ENCODE results near the gene CMKLR1. TPM values are rescaled to one million over a fixed set of nuclear protein-coding genes. Genes with fewer than 3 reads are reported as not detected.

The CMKLR1 gene
- total and polyA plus RNA-seq, 4 donors = 0.67 to 13.7 (median 5.8) TPM

DNA sequence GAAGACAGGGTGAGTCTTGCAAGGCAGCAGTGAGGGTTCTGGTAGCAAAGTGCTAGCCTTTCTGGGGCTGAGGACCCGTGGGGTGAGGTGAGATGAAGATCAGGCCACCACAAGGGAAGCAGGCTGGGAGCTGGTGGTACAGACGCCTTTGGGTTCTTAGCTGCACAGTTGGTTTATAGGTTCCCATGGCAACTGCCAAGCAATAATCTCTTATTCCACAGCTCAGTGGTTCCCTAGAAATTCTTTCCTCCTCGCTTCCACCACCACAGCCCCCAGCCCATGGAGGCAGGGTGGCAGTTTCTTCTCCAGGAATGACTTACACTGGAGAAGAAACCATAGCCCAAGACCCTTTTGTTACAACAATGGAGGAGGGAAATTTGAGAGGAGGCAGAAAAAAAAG lies 82.1 kb downstream of the CMKLR1 start:
- TF ChIP-seq FOXA2 (IDR thresholded peaks at IDR 0.05) (no peak), JUND (IDR thresholded peaks at IDR 0.05) (no peak), GABPA (IDR thresholded peaks at IDR 0.05 in 1 of 2, conservative IDR thresholded peaks at IDR 0.05 in 1 of 2) (no peak), EGR1 (IDR thresholded peaks at IDR 0.05; ENCODE audit: low read depth in 2 of 2) (no peak), HNF4G (IDR thresholded peaks at IDR 0.05) (no peak), RXRA (IDR thresholded peaks at IDR 0.05) (no peak), MAX (IDR thresholded peaks at IDR 0.05) (no peak), FOXA1 (IDR thresholded peaks at IDR 0.05) (no peak)
- no peak for DNase-seq (ENCODE audit: low spot score)
- H3K27me3 ChIP-seq (ENCODE audit: control insufficient read depth in 4 of 4, insufficient read depth in 4 of 4, low read length in 3 of 4) = peaks cover 0 to 9% (median 0%) of the 10 kb centered on the region in 4 donors
- H3K4me1 ChIP-seq (ENCODE audit: control insufficient read depth in 4 of 4, insufficient read depth in 4 of 4, low read length in 3 of 4) = no peaks in the 10 kb centered on the region
- WGBS = 57% methylated on average over 3 of the region's 3 CpGs
- H3K9ac ChIP-seq (ENCODE audit: low read depth in 1 of 2, low read length in 2 of 2) = no peak overlapping the region
- H3K36me3 ChIP-seq (ENCODE audit: control insufficient read depth in 4 of 4, insufficient read depth in 3 of 4, low read depth in 1 of 4, low read length in 3 of 4) = no peaks in the 10 kb centered on the region
- H3K9me3 ChIP-seq (ENCODE audit: control insufficient read depth in 4 of 4, low read length in 3 of 4) = peaks cover 1 to 13% (median 10%) of the 10 kb centered on the region in 4 donors
- H3K4me3 ChIP-seq (ENCODE audit: low read depth in 1 of 3, low read length in 3 of 3) = no peak overlapping the region
- H3K27ac ChIP-seq (ENCODE audit: low read depth in 1 of 2, low read length in 2 of 2) = no peak overlapping the region

- no peak for TF ChIP-seq FOXA2 (IDR thresholded peaks at IDR 0.05)
- no peak for TF ChIP-seq RXRA (IDR thresholded peaks at IDR 0.05)
- TF ChIP-seq YY1 (IDR thresholded peaks at IDR 0.05) = no peak
- no peak for TF ChIP-seq ATF3 (IDR thresholded peaks at IDR 0.05)
- TF ChIP-seq, protein P1, sequence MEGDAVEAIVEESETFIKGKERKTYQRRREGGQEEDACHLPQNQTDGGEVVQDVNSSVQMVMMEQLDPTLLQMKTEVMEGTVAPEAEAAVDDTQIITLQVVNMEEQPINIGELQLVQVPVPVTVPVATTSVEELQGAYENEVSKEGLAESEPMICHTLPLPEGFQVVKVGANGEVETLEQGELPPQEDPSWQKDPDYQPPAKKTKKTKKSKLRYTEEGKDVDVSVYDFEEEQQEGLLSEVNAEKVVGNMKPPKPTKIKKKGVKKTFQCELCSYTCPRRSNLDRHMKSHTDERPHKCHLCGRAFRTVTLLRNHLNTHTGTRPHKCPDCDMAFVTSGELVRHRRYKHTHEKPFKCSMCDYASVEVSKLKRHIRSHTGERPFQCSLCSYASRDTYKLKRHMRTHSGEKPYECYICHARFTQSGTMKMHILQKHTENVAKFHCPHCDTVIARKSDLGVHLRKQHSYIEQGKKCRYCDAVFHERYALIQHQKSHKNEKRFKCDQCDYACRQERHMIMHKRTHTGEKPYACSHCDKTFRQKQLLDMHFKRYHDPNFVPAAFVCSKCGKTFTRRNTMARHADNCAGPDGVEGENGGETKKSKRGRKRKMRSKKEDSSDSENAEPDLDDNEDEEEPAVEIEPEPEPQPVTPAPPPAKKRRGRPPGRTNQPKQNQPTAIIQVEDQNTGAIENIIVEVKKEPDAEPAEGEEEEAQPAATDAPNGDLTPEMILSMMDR (IDR thresholded peaks at IDR 0.05; ENCODE audit: low read depth, low read length, missing input control) = no peak
- TF ChIP-seq HNF4G (IDR thresholded peaks at IDR 0.05) = no peak
- no peak for TF ChIP-seq FOXA1 (IDR thresholded peaks at IDR 0.05)
- peaks cover 1 to 10% (median 5%) of the 10 kb centered on the region in 4 donors for H3K9me3 ChIP-seq (ENCODE audit: control insufficient read depth in 4 of 4, low read length in 3 of 4)
- H3K27ac ChIP-seq (ENCODE audit: low read depth in 1 of 2, low read length in 2 of 2) = no peak overlapping the region
- no peak overlapping the region for H3K4me3 ChIP-seq (ENCODE audit: low read depth in 1 of 3, low read length in 3 of 3)
- no peak for DNase-seq (ENCODE audit: low spot score)
- H3K36me3 ChIP-seq (ENCODE audit: control insufficient read depth in 4 of 4, insufficient read depth in 3 of 4, low read depth in 1 of 4, low read length in 3 of 4) = no peaks in the 10 kb centered on the region
- H3K27me3 ChIP-seq (ENCODE audit: control insufficient read depth in 4 of 4, insufficient read depth in 4 of 4, low read length in 3 of 4) = peaks cover 0 to 9% (median 0%) of the 10 kb centered on the region in 4 donors
- no peak overlapping the region for H3K9ac ChIP-seq (ENCODE audit: low read depth in 1 of 2, low read length in 2 of 2)
- 82% methylated on average over 3 of the region's 3 CpGs for WGBS
- no peaks in the 10 kb centered on the region for H3K4me1 ChIP-seq (ENCODE audit: control insufficient read depth in 4 of 4, insufficient read depth in 4 of 4, low read length in 3 of 4)
Observed at GRCh38 chr12:108255252-108255602, 83.9 kb downstream of the CMKLR1 start.

DNA sequence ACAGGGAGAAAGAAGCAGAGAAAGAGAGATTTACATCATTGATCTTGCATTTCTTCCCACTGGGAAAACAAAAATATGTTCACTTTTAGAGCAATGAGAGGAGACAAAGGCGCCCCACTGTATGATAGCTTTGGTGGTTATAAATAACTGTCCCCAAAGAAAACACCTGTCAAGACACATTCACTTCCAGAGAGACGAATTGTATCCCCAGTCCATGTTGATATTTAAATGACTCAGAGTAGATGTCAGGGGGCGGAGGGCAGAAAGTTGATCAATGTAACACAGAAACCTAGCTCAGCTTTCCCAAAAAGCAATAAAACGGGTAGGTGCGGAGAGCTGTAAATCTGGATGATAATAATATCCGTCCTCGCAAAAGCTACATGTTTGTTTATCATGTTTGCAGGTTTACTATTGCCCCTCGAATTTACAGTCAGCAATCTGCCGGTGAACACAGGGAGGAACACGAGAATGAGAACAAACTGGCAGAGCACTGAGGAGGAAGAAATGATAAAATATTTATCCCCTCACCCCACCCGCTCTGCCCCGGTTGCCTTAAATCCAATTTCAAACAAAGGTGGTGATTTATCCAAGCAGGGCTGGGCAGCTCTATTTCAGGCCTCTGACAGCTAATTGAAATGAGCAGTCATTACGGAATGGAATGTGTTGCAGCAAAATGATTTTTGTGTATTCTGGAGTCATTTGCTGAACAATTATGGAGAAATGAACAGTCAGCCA lies 84.4 kb downstream of the CMKLR1 start:
- WGBS = 59% methylated on average over 13 of the region's 13 CpGs
- Histone ChIP-seq H3K9ac (ENCODE audit: low read depth in 1 of 2, low read length in 2 of 2) (no peak overlapping the region), H3K9me3 (ENCODE audit: control insufficient read depth in 4 of 4, low read length in 3 of 4) (peaks cover 0 to 4% (median 2%) of the 10 kb centered on the region in 4 donors), H3K27ac (ENCODE audit: low read depth in 1 of 2, low read length in 2 of 2) (no peak overlapping the region), H3K4me1 (ENCODE audit: control insufficient read depth in 4 of 4, insufficient read depth in 4 of 4, low read length in 3 of 4) (no peaks in the 10 kb centered on the region), H3K27me3 (ENCODE audit: control insufficient read depth in 4 of 4, insufficient read depth in 4 of 4, low read length in 3 of 4) (peaks cover 0 to 9% (median 0%) of the 10 kb centered on the region in 4 donors), H3K4me3 (ENCODE audit: low read depth in 1 of 3, low read length in 3 of 3) (no peak overlapping the region), H3K36me3 (ENCODE audit: control insufficient read depth in 4 of 4, insufficient read depth in 3 of 4, low read depth in 1 of 4, low read length in 3 of 4) (no peaks in the 10 kb centered on the region)
- TF ChIP-seq SP1 (IDR thresholded peaks at IDR 0.05) = no peak
- TF ChIP-seq HNF4G (IDR thresholded peaks at IDR 0.05) = no peak
- TF ChIP-seq JUND (IDR thresholded peaks at IDR 0.05) = no peak
- TF ChIP-seq FOXA2 (IDR thresholded peaks at IDR 0.05) = no peak
- TF ChIP-seq HNF4A (conservative IDR thresholded peaks at IDR 0.05) = no peak
- no peak for TF ChIP-seq RAD21 (IDR thresholded peaks at IDR 0.05)
- TF ChIP-seq RXRA (IDR thresholded peaks at IDR 0.05) = no peak
- no peak for TF ChIP-seq TAF1 (conservative IDR thresholded peaks at IDR 0.05)
- TF ChIP-seq NR2F2 (IDR thresholded peaks at IDR 0.05) = no peak
- no peak for TF ChIP-seq FOXA1 (IDR thresholded peaks at IDR 0.05)
- TF ChIP-seq REST (IDR thresholded peaks at IDR 0.05) = no peak
- no peak for TF ChIP-seq MAX (IDR thresholded peaks at IDR 0.05)
- TF ChIP-seq, protein P1 (IDR thresholded peaks at IDR 0.05; ENCODE audit: low read depth, low read length, missing input control) = no peak
- TF ChIP-seq EGR1 (IDR thresholded peaks at IDR 0.05; ENCODE audit: low read depth in 2 of 2) = no peak
- no peak for DNase-seq (ENCODE audit: low spot score)

Data from liver (tissue), 9 donors.